HUES6 (cell line): ENCODE results near the gene ATP1A2.

Experiments
- H3K27ac ChIP-seq: 2 replicates; pipeline ENCODE4 v1.7.0; 2013; ENCODE audit warnings: low read depth, mild to moderate bottlenecking, low read length, inconsistent platforms
- H3K27me3 ChIP-seq: 2 replicates; pipeline ENCODE4 v1.6.1; 2013; ENCODE audit warnings: low read length; ENCODE audit not compliant: control insufficient read depth, insufficient read depth
- H3K36me3 ChIP-seq: 2 replicates; pipeline ENCODE4 v1.6.1; 2013; ENCODE audit warnings: low read length; ENCODE audit not compliant: control insufficient read depth, insufficient read depth
- H3K4me1 ChIP-seq: 2 replicates; pipeline ENCODE4 v1.6.1; 2013; ENCODE audit warnings: low read length; ENCODE audit not compliant: control insufficient read depth, insufficient read depth
- H3K4me3 ChIP-seq: 2 replicates; pipeline ENCODE4 v1.5.1; 2013; ENCODE audit warnings: low read depth, low read length
- H3K9ac ChIP-seq: one replicate; pipeline ENCODE4 v1.6.1; 2013; ENCODE audit warnings: mild to moderate bottlenecking, low read length
- H3K9me3 ChIP-seq: 2 replicates; pipeline ENCODE4 v1.6.1; 2013; ENCODE audit warnings: low read depth, low read length; ENCODE audit not compliant: control insufficient read depth, insufficient read depth

Gene ATP1A2

GRCh38 chr1:160134791-160135572 is 19.4 kb downstream of the ATP1A2 start:
- Histone ChIP-seq H3K9ac (no peak overlapping the region), H3K27ac (no peak overlapping the region), H3K4me1 (no peaks in the 10 kb centered on the region), H3K9me3 (no peaks in the 10 kb centered on the region), H3K27me3 (no peaks in the 10 kb centered on the region), H3K4me3 (no peak overlapping the region), H3K36me3 (peaks cover 65% of the 10 kb centered on the region)

- H3K9me3 ChIP-seq, result no peaks in the 10 kb centered on the region
- no peaks in the 10 kb centered on the region for H3K4me1 ChIP-seq
- peaks cover 61% of the 10 kb centered on the region for H3K36me3 ChIP-seq
- no peak overlapping the region for H3K27ac ChIP-seq
- H3K4me3 ChIP-seq, result no peak overlapping the region
- H3K27me3 ChIP-seq, result no peaks in the 10 kb centered on the region
- no peak overlapping the region for H3K9ac ChIP-seq
Observed at GRCh38 chr1:160136121-160136925, 20.8 kb downstream of the ATP1A2 start.

GRCh38 chr1:160136926-160137200 is 21.3 kb downstream of the ATP1A2 start:
- Histone ChIP-seq H3K27me3 (no peaks in the 10 kb centered on the region), H3K9ac (no peak overlapping the region), H3K4me3 (no peak overlapping the region), H3K36me3 (peaks cover 64% of the 10 kb centered on the region), H3K9me3 (no peaks in the 10 kb centered on the region), H3K4me1 (no peaks in the 10 kb centered on the region), H3K27ac (no peak overlapping the region)

GRCh38 chr1:160137216-160137862 is 21.8 kb downstream of the ATP1A2 start:
- Histone ChIP-seq H3K9ac (no peak overlapping the region), H3K27me3 (no peaks in the 10 kb centered on the region), H3K27ac (no peak overlapping the region), H3K36me3 (peaks cover 67% of the 10 kb centered on the region), H3K9me3 (no peaks in the 10 kb centered on the region), H3K4me3 (no peak overlapping the region), H3K4me1 (no peaks in the 10 kb centered on the region)

- Histone ChIP-seq H3K4me1 (peaks cover under 1% of the 10 kb centered on the region; the same call in 1 of the 2 replicates), H3K36me3 (peaks cover 56% of the 10 kb centered on the region), H3K27ac (no peak overlapping the region), H3K4me3 (no peak overlapping the region), H3K9ac (no peak overlapping the region), H3K9me3 (no peaks in the 10 kb centered on the region), H3K27me3 (no peaks in the 10 kb centered on the region)
Observed at GRCh38 chr1:160139840-160140239, 24.3 kb downstream of the ATP1A2 start.

GRCh38 chr1:160143695-160144094 is 28.1 kb downstream of the ATP1A2 start:
- Histone ChIP-seq H3K27me3 (no peaks in the 10 kb centered on the region), H3K9me3 (no peaks in the 10 kb centered on the region), H3K9ac (no peak overlapping the region), H3K27ac (no peak overlapping the region), H3K4me3 (no peak overlapping the region), H3K36me3 (peaks cover 27% of the 10 kb centered on the region), H3K4me1 (peaks cover 4% of the 10 kb centered on the region; the same call in 1 of the 2 replicates)

- Histone ChIP-seq H3K4me3 (no peak overlapping the region), H3K36me3 (peaks cover 18% of the 10 kb centered on the region), H3K27me3 (no peaks in the 10 kb centered on the region), H3K9me3 (no peaks in the 10 kb centered on the region), H3K27ac (no peak overlapping the region), H3K9ac (no peak overlapping the region), H3K4me1 (peaks cover 4% of the 10 kb centered on the region; the same call in 1 of the 2 replicates)
Observed at GRCh38 chr1:160144921-160145320, 29.4 kb downstream of the ATP1A2 start.

- Histone ChIP-seq H3K27me3 (no peaks in the 10 kb centered on the region), H3K9me3 (no peaks in the 10 kb centered on the region), H3K4me1 (peaks cover 4% of the 10 kb centered on the region; the same call in 1 of the 2 replicates), H3K27ac (no peak overlapping the region), H3K9ac (no peak overlapping the region), H3K36me3 (peaks cover 10% of the 10 kb centered on the region; the same call in 1 of the 2 replicates), H3K4me3 (no peak overlapping the region)
Observed at GRCh38 chr1:160146107-160146506, 30.5 kb downstream of the ATP1A2 start.

- H3K36me3 ChIP-seq, result no peaks in the 10 kb centered on the region
- H3K4me1 ChIP-seq, result peaks cover 4% of the 10 kb centered on the region; the same call in 1 of the 2 replicates
- H3K9ac ChIP-seq, result no peak overlapping the region
- no peak overlapping the region for H3K4me3 ChIP-seq
- no peaks in the 10 kb centered on the region for H3K9me3 ChIP-seq
- H3K27me3 ChIP-seq, result no peaks in the 10 kb centered on the region
- no peak overlapping the region for H3K27ac ChIP-seq
Observed at GRCh38 chr1:160148121-160148520, 32.6 kb downstream of the ATP1A2 start.

- Histone ChIP-seq H3K4me3 (no peak overlapping the region), H3K4me1 (peaks cover 4% of the 10 kb centered on the region; the same call in 1 of the 2 replicates), H3K9ac (no peak overlapping the region), H3K27me3 (no peaks in the 10 kb centered on the region), H3K27ac (no peak overlapping the region), H3K36me3 (no peaks in the 10 kb centered on the region), H3K9me3 (no peaks in the 10 kb centered on the region)
Observed at GRCh38 chr1:160149233-160149632, 33.7 kb downstream of the ATP1A2 start.

GRCh38 chr1:160149716-160150115 is 34.2 kb downstream of the ATP1A2 start:
- Histone ChIP-seq H3K36me3 (no peaks in the 10 kb centered on the region), H3K9ac (no peak overlapping the region), H3K27me3 (no peaks in the 10 kb centered on the region), H3K27ac (no peak overlapping the region), H3K9me3 (no peaks in the 10 kb centered on the region), H3K4me1 (peaks cover 4% of the 10 kb centered on the region; the same call in 1 of the 2 replicates), H3K4me3 (no peak overlapping the region)
